Left colon (tissue), 2 donors: ENCODE results near the gene FAM13A. TPM values are rescaled to one million over a fixed set of nuclear protein-coding genes. Genes with fewer than 3 reads are reported as not detected.
A peak's percentile ranks its signal among the peaks of the same experiment; 100 is the strongest.

Experiments used
- ATAC-seq: fragments of 200-7000 bp; cut with Tn5 transposase; one replicate; pipeline ENCODE4 v1.9.1; 2020; ENCODE audit warnings: mild to moderate bottlenecking, moderate library complexity
- DNase-seq, 2 donors: peaks; one replicate each; pipeline ENCODE4 v3.0.0-alpha.2; 2020
- intact Hi-C, 2 donors: fragments of 100-400 bp; cut with DNase I in 1 of 2; cut with micrococcal nuclease in 1 of 2; formaldehyde crosslinking; loops; one replicate each; pipeline versions ENCODE4 v1.11.2 to v1.14.0; 2022; cut with DNase I, micrococcal nuclease
- total RNA-seq, 2 donors: library from RNA; stranded (reverse); fragmentation: NEBNext Ultra II Directional; extraction: Animal tissue kit (Norgen Biotek cat#: 25700); gene quantifications; one replicate each; pipeline ENCODE4 v1.2.1, GENCODE V29; 2021
- donor health status: DM: no; HTN: no; CAD: no.
- donor health status: DM: yes; HTN: yes; CAD: no.

Gene FAM13A
- total RNA-seq, 2 donors from 2014 or later, result 34.3 to 80.3 TPM

DNA sequence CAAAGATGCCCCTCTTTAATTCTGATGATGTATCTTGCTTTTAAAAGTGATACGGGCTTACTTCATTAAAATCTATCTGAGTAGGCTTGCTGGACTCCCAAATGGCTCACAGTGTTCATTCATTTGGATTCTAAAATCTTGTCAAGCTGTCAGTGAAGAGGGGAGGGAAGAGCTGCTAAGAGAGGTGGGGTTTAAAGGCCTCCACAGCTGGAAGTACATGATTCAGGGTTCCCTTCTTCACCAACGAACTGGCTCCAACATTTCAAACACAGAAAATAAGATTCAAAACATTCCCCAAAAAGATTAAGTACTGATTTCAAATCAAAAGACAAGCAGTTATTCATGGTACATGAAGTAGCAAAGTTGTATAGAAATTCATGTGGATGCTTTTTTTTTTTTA is 226.4 kb downstream of the FAM13A start:
- ATAC-seq, result no peak
- no peak for DNase-seq
- intact Hi-C loops, result no loop called here

GRCh38 chr4:88828842-88829571 is 228.0 kb downstream of the FAM13A start:
- DNase-seq (no peak), ATAC-seq (no peak)
- intact Hi-C loops, result no loop called here

DNA sequence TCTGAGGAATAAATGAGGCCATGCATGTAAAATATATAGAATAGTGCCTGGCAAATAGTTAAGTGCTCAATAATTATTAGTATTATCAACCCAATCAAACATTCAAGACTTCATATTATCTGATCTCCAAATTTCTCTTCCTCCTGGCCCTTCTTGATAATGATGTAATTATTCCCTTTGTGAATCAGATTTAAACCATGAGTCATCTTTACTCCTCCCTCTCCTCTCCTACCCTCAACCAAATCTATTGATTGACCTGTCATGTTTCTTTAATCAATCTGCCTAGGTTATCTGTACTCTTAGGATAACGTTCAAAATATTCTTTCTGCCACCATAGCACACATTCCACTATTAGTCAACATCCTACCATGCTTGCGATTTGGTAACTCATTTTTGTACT is 229.5 kb downstream of the FAM13A start:
- intact Hi-C loops, result no loop called here
- ATAC-seq (no peak), DNase-seq (no peak)

DNA sequence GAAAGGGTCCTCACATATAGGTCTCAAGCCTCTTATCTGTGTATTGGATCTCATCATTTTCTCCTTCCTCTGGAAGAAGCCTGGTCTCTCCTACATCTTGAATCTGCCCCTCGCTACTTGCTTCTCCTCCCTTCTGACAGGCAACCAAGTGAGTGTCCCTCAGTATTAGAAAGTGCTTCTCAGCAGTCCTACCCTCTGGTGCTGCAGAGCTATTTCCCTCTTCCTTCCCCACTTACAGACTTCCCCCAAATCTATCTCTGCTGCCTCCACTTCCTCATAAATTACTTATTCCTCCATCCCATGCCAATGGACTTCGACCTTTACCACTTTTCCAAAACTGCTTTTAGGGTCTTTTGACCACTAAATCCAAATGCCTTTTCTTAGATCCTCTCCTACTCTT is 230.2 kb downstream of the FAM13A start:
- ATAC-seq (no peak), DNase-seq (no peak)
- intact Hi-C loops, result no loop called here

GRCh38 chr4:88825931-88826330 is 231.1 kb downstream of the FAM13A start:
- ATAC-seq (no peak), DNase-seq (no peak)
- intact Hi-C loops, result no loop called here

- intact Hi-C loops, result no loop called here
- DNase-seq, result peak; percentile 85 to 97
- peak; percentile 88 for ATAC-seq
Measured at GRCh38 chr4:88823058-88823919, 233.7 kb downstream of the FAM13A start.

- DNase-seq (no peak), ATAC-seq (no peak)
- intact Hi-C loops, result no loop called here
Measured at GRCh38 chr4:88822034-88822789, 234.8 kb downstream of the FAM13A start.

- intact Hi-C loops, result no loop called here
- no peak for ATAC-seq
- no peak for DNase-seq
Measured at GRCh38 chr4:88821522-88821921, 235.5 kb downstream of the FAM13A start.

GRCh38 chr4:88820698-88821415 is 236.1 kb downstream of the FAM13A start:
- DNase-seq, result no peak
- intact Hi-C loops, result no loop called here
- ATAC-seq, result peak; percentile 44

- DNase-seq, result no peak
- intact Hi-C loops, result loop anchor here (5.0 to 10.0 kb wide), 2 partner anchors 205 to 207 kb away; no protein-coding TSS in a partner anchor
- ATAC-seq, result no peak
Measured at GRCh38 chr4:88819818-88820697, 236.9 kb downstream of the FAM13A start.

GRCh38 chr4:88818631-88819470 is 238.1 kb downstream of the FAM13A start:
- intact Hi-C loops, result loop anchor here (5.0 to 10.0 kb wide), 2 partner anchors 206 to 208 kb away; no protein-coding TSS in a partner anchor
- DNase-seq (peak; percentile 51 to 61), ATAC-seq (peak; percentile 36)

DNA sequence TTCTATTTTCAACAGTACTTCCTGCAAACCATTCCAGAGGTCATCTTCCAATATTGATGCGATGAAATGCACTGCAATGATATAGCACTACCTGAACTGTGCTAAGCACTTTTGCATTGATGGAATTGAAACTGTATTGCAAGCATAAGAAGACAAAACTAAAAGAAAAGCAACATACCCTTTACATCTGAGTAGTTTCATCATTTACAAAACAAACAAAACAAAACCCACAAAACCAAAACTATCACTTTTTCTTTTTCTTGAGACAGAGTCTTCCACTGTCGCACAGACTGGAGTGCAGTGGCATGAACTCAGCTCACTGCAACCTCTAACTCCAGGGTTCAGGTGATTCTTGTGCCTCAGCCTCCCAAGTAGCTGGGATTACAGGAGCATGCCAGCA is 239.2 kb downstream of the FAM13A start:
- intact Hi-C loops, result loop anchor here (5.0 to 10.0 kb wide), 2 partner anchors 207 to 210 kb away; no protein-coding TSS in a partner anchor
- DNase-seq (no peak), ATAC-seq (no peak)

- no peak for ATAC-seq
- no peak for DNase-seq
- intact Hi-C loops, result loop anchor here (5.0 to 10.0 kb wide), 2 partner anchors 208 to 211 kb away; no protein-coding TSS in a partner anchor
Measured at GRCh38 chr4:88816360-88816759, 240.6 kb downstream of the FAM13A start.

GRCh38 chr4:88814043-88814617 is 242.9 kb downstream of the FAM13A start:
- DNase-seq, result no peak
- intact Hi-C loops, result loop anchor here (5.0 to 10.0 kb wide), 3 partner anchors 107 to 293 kb away; no protein-coding TSS in a partner anchor
- no peak for ATAC-seq

GRCh38 chr4:88813013-88813412 is 244.0 kb downstream of the FAM13A start:
- intact Hi-C loops, result loop anchor here (5.0 to 10.0 kb wide), 3 partner anchors 106 to 294 kb away; no protein-coding TSS in a partner anchor

DNA sequence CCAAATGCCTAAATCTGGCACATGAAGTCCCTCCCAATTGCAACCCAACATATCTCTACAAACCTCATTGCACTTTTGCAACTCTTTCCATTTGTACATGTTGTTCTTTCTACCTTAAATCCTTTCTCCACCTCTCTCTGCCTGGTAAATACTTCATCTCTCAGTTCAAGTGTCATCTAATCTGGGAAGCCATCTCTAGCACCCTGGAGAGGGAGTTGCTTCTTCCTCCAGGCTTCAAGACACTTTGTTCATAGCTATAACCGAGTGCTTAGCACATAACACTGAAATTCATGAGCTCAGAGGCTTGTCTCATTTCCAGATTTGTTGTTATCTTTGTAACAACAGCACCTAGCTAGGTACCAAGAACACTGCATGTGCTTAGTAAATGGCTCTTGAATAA is 244.6 kb downstream of the FAM13A start:
- no peak for ATAC-seq

More at GRCh38 chr4:88813013-88813412, 244.0 kb downstream of the FAM13A start:
- ATAC-seq, result no peak
- no peak for DNase-seq

More for the DNA sequence above, 244.6 kb downstream of the FAM13A start:
- intact Hi-C loops, result loop anchor here (5.0 to 10.0 kb wide), 3 partner anchors 105 to 295 kb away; no protein-coding TSS in a partner anchor
- no peak for DNase-seq
